Right ventricle myocardium inferior (tissue), 1 donor: ENCODE measurements around the gene NCAPD3. TPM values are rescaled to one million over a fixed set of nuclear protein-coding genes. Genes with fewer than 3 reads are reported as not detected.

Experiments used
- ATAC-seq: fragments of 200-7000 bp; cut with Tn5 transposase; one replicate; pipeline ENCODE4 v1.9.1; 2020; ENCODE audit warnings: mild to moderate bottlenecking, moderate library complexity
- DNase-seq: peaks from one replicate; pipeline ENCODE4 v3.0.0; 2021; ENCODE audit errors: missing footprints
- intact Hi-C: fragments of 100-400 bp; cut with DNase I; formaldehyde crosslinking; loops from one replicate; pipeline ENCODE4 v1.11.0; 2022
- total RNA-seq: library from RNA; stranded (reverse); fragmentation: NEBNext Ultra II Directional; extraction: Animal tissue kit (Norgen Biotek cat#: 25700); gene quantifications from one replicate; pipeline ENCODE4 v1.2.1, GENCODE V29; 2021
- donor health status: DM: no; HTN: yes; CAD: no; lungs with severe emphysema.

The NCAPD3 gene
- total RNA-seq, 1 donor from 2014 or later = 12.3 TPM

- DNase-seq (no peak), ATAC-seq (no peak)
- intact Hi-C loops = no loop called here
Observed at GRCh38 chr11:134181707-134182106, 42.1 kb downstream of the NCAPD3 start.

GRCh38 chr11:134178032-134178674 lies 45.6 kb downstream of the NCAPD3 start:
- ATAC-seq (no peak), DNase-seq (no peak)
- intact Hi-C loops = no loop called here

GRCh38 chr11:134176284-134176683 lies 47.5 kb downstream of the NCAPD3 start:
- DNase-seq (no peak), ATAC-seq (no peak)
- intact Hi-C loops = no loop called here

DNA sequence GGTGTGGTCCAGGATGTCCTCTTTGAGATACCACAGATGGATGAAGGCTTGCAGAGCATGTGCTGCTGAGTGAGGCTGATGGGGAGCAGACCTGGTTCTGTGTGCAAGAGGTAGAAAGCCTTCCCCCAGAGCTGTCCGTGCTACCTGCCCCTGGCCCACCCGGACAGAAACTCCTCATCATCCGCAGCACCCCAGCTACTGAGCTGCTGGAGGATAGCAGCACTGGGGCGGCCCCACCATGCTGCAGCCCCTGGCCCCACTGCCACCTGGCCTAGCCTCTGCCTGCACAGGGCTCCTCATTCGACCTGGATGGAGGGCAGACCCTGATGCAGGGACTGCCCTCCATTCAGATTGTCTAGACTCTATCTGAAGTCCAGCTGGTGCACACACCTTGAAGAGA lies 50.5 kb downstream of the NCAPD3 start:
- intact Hi-C loops = no loop called here
- ATAC-seq (no peak), DNase-seq (no peak)

GRCh38 chr11:134171951-134172350 lies 51.8 kb downstream of the NCAPD3 start:
- ATAC-seq (no peak), DNase-seq (no peak)
- intact Hi-C loops = no loop called here

- intact Hi-C loops = no loop called here
- no peak for DNase-seq
- no peak for ATAC-seq
Observed at GRCh38 chr11:134170919-134171281, 52.9 kb downstream of the NCAPD3 start.

DNA sequence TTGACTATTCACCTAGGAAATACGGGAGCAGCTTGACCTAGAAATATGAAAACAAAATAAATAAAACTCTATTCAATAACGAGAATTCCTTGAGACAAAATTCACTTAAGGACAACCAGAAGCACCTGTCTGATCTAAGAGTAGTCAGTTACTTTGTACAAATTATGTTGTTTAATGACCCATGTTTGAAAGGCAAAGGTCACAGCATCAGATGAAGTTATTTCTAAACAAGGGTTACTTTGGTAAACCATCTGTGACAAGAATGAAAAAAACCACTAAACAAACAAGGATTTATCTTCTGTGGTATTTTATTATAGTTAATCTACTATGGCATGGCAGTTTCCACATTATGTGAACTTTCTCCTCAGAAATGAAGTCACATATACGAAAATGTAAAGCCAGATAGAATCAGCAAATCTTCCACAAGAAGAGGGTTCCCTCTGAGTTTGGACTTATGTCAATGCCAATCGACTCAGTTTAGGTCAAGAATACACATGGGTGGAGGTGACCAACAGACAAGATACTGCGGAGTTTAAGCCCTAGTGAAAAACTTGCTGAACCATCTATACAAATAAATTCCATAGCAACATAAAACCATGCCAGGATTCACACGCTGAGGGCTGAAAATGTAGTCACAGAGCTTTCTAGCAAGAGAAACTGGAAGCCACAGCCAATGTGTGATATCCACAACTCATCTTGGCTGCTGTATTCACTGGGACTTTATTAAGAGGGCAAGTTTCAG lies 53.4 kb downstream of the NCAPD3 start:
- DNase-seq = no peak
- intact Hi-C loops = no loop called here
- no peak for ATAC-seq

GRCh38 chr11:134164490-134165370 lies 59.0 kb downstream of the NCAPD3 start:
- DNase-seq = no peak
- no peak for ATAC-seq
- intact Hi-C loops = no loop called here

- intact Hi-C loops = no loop called here
- DNase-seq (no peak), ATAC-seq (no peak)
Observed at GRCh38 chr11:134159652-134160051, 64.1 kb downstream of the NCAPD3 start.

- DNase-seq = no peak
- intact Hi-C loops = no loop called here
- ATAC-seq = no peak
Observed at GRCh38 chr11:134158023-134158422, 65.7 kb downstream of the NCAPD3 start.

GRCh38 chr11:134157451-134157850 lies 66.3 kb downstream of the NCAPD3 start:
- DNase-seq = no peak
- ATAC-seq = no peak
- intact Hi-C loops = no loop called here

- ATAC-seq (no peak), DNase-seq (no peak)
- intact Hi-C loops = no loop called here
Observed at GRCh38 chr11:134155946-134156865, 67.6 kb downstream of the NCAPD3 start.

DNA sequence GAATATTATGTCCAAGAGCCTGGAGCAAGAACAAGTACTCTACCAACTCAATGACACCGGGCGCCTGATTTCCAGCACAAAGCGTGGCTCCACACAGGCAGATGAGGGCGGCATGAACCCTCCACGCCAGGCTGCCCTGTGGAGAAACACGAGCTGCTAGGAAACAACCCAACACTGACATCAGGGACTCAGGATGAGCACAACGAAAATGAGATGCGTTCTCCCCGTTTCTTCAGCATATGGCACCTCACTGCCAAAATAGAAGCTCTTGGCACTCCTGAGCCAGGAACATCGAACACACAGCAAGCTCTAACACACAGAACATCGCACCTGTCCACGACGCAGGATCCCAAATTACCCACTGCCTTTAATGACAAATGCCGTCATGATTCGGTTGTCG lies 68.3 kb downstream of the NCAPD3 start:
- ATAC-seq (no peak), DNase-seq (no peak)
- intact Hi-C loops = no loop called here

DNA sequence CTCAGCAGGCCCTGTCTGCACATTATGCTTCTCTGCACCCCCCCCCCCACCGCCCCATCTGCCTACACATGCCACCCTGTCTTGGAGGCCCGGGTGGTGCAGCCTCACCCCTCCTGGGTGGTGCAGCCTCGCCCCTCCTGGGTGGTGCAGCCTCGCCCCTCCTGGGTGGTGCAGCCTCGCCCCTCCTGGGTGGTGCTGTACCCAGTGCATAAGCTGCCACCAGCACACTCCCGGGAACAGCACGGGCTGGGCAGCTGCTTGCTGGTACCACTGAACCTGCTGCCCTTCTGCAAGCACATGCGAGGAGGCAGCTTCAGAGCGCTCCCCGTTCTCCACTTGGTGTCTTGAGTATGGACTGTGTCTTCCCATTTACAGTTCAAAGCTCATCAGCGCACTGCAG lies 69.3 kb downstream of the NCAPD3 start:
- intact Hi-C loops = no loop called here
- ATAC-seq (no peak), DNase-seq (no peak)

DNA sequence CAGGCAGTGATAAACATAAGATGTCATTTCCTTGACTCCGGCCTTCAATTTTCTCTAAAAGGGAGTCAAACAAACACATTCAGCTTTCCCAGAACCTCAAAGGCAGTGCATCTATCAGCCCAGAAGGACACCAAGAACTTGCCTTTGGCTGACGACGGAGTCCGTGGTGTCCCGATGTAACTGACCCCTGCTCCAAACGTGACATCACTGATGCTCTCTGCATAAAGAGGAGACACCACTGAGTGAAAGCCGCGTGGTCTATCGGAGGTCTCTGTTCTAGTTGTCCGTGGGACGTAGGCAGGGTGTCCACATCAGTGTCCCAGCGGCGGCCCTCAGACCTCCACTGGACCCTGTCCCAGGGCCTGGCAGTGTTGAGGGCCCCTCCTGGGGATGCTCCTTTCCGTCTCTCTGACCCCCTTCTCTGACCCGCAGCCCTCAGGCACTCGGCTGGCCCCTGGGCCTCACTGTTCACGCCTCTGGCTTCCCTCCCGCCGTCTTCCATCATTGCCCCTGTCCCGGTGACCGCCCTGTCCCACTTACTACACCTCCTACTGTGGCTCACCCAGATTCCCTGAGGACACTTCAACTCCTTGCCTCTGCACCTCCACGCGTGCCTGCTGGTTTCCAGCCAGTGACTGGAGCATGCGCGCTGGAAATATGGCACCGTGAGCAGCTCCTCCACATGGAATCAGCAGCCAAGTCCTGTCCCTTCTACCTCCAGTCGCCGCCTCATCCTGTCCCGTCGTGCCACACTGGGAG lies 70.4 kb downstream of the NCAPD3 start:
- ATAC-seq (peak; percentile 19), DNase-seq (no peak)
- intact Hi-C loops = no loop called here

- no peak for DNase-seq
- no peak for ATAC-seq
Observed at GRCh38 chr11:134152696-134153095, 71.1 kb downstream of the NCAPD3 start.

DNA sequence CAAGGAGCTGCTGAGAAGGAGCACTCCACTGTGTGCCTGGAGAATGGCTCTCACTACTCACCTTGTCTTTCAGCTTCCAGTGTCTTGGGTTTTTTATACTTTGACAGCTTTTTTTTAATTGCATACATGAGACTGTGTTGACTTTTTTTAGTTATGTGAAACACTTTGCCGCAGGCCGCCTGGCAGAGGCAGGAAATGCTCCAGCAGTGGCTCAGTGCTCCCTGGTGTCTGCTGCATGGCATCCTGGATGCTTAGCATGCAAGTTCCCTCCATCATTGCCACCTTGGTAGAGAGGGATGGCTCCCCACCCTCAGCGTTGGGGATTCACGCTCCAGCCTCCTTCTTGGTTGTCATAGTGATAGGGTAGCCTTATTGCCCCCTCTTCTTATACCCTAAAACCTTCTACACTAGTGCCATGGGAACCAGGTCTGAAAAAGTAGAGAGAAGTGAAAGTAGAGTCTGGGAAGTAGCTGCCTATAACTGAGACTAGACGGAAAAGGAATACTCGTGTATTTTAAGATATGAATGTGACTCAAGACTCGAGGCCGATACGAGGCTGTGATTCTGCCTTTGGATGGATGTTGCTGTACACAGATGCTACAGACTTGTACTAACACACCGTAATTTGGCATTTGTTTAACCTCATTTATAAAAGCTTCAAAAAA lies 72.6 kb downstream of the NCAPD3 start:
- DNase-seq = no peak
- intact Hi-C loops = no loop called here
- ATAC-seq = no peak

More at GRCh38 chr11:134152696-134153095, 71.1 kb downstream of the NCAPD3 start:
- intact Hi-C loops = no loop called here
